Natural killer cell (primary cell): ENCODE measurements around the gene IGFBP5. TPM values are rescaled to one million over a fixed set of nuclear protein-coding genes. Genes with fewer than 3 reads are reported as not detected.

ENCODE experiments used
- ATAC-seq, 3 donors: fragments of 150-1000 bp in 2 of 3; fragments of 200-7000 bp in 1 of 3; cut with Tn5 transposase; 1 replicate in 1 of 3; 2 replicates in 2 of 3; pipeline ENCODE4 v1.10.0; 2021; ENCODE audit warnings: mild to moderate bottlenecking in 2 of 3, moderate library complexity in 2 of 3
- DNase-seq, 2 donors: peaks; one replicate each; pipeline versions ENCODE4 v3.0.0 to v3.0.0-alpha.2; 2013 to 2021; ENCODE audit warnings: mixed read lengths in 1 of 2
- H3K27ac ChIP-seq: one replicate; pipeline ENCODE4 v1.5.1; 2013; ENCODE audit warnings: mild to moderate bottlenecking, low read length
- H3K27me3 ChIP-seq: one replicate; pipeline ENCODE4 v1.6.1; 2013; ENCODE audit warnings: low read length; ENCODE audit not compliant: control insufficient read depth, insufficient read depth
- H3K36me3 ChIP-seq: one replicate; pipeline ENCODE4 v1.6.1; 2013; ENCODE audit warnings: low read length; ENCODE audit not compliant: control insufficient read depth, insufficient read depth
- H3K4me1 ChIP-seq: one replicate; pipeline ENCODE4 v1.6.1; 2013; ENCODE audit warnings: low read length; ENCODE audit not compliant: control insufficient read depth, insufficient read depth
- H3K4me3 ChIP-seq: one replicate; pipeline ENCODE4 v1.5.1; 2013; ENCODE audit warnings: low read length
- H3K9me3 ChIP-seq: one replicate; pipeline ENCODE4 v1.6.1; 2013; ENCODE audit warnings: low read length; ENCODE audit not compliant: control insufficient read depth, insufficient read depth
- H3K27ac Mint-ChIP-seq, 2 donors: one replicate each; pipeline ENCODE4 v1.8.0; 2022; ENCODE audit warnings: mild to moderate bottlenecking in 2 of 2, mixed read lengths in 2 of 2, moderate library complexity in 1 of 2
- H3K27me3 Mint-ChIP-seq, 2 donors: one replicate each; pipeline ENCODE4 v1.8.0; 2022; ENCODE audit warnings: low read depth in 2 of 2, mixed read lengths in 2 of 2
- H3K36me3 Mint-ChIP-seq: one replicate; pipeline ENCODE4 v1.8.0; 2022; ENCODE audit warnings: mixed read lengths
- H3K4me1 Mint-ChIP-seq, 2 donors: one replicate each; pipeline ENCODE4 v1.8.0; 2022; ENCODE audit warnings: mixed read lengths in 2 of 2
- H3K4me3 Mint-ChIP-seq: one replicate; pipeline ENCODE4 v1.8.0; 2022; ENCODE audit warnings: mild to moderate bottlenecking, moderate library complexity, mixed read lengths
- H3K9me3 Mint-ChIP-seq, 2 donors: one replicate each; pipeline ENCODE4 v1.8.0; 2022; ENCODE audit warnings: mixed read lengths in 2 of 2
- WGBS: methylation state at CpG from one replicate; pipeline ENCODE4 v1.1.7; 2013; ENCODE audit warnings: missing lambda C conversion rate; ENCODE audit not compliant: insufficient coverage; 5-methylcytosine and 5-hydroxymethylcytosine counted together
- intact Hi-C: fragments of 100-400 bp; cut with micrococcal nuclease; formaldehyde crosslinking; loops from one replicate; pipeline ENCODE4 v1.14.2; 2022
- total RNA-seq, 4 donors: library from RNA; stranded (reverse); fragments of 120-200 nt in 1 of 4; gene quantifications; one replicate each; pipeline versions ENCODE4 v1.2.3 to v1.2.4, GENCODE V29; 2013 to 2022
- TF ChIP-seq, protein P1 (sequence below): fragments of 200-600 bp; IDR thresholded peaks from one replicate; pipeline ENCODE4 v1.8.0; 2022; ENCODE audit warnings: antibody characterized with exemption

The IGFBP5 gene
- total RNA-seq, 3 donors from 2014 or later (not counting 1 experiment from before 2014, with no cell fraction given), result not detected

DNA sequence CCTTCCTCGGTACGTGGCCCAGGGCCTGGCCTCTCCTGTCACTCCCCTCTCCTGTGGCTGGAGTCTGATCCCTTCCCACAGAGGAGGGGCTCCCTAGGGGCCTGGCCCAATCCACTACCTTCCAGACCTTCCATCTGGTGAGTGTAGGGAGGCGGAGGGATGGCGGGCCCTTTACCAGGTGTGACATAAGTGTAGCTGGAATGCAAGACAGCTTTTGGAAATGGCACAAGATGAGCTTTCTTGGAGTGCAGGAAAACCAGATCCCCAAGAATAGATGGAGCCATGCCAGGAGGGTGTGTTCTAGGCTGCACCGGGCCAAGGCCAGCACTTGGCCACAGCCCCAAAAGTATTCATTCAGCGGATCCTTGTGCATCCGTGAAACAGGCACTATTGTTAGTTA lies 30.1 kb downstream of the IGFBP5 start:
- intact Hi-C loops, result no loop called here
- 90% methylated on average over 7 of the region's 7 CpGs for WGBS
- Histone ChIP-seq H3K27ac (no peak overlapping the region), H3K4me1 (no peaks in the 10 kb centered on the region), H3K4me3 (no peak overlapping the region), H3K27me3 (no peaks in the 10 kb centered on the region), H3K9me3 (no peaks in the 10 kb centered on the region), H3K36me3 (no peaks in the 10 kb centered on the region)
- Mint-ChIP-seq H3K27me3 (peaks cover 15 to 19% of the 10 kb centered on the region in 2 donors), H3K27ac (no peak overlapping the region), H3K4me3 (no peak overlapping the region), H3K36me3 (no peaks in the 10 kb centered on the region), H3K9me3 (no peaks in the 10 kb centered on the region), H3K4me1 (peaks cover 4 to 5% of the 10 kb centered on the region in 2 donors)
- TF ChIP-seq, protein P1, sequence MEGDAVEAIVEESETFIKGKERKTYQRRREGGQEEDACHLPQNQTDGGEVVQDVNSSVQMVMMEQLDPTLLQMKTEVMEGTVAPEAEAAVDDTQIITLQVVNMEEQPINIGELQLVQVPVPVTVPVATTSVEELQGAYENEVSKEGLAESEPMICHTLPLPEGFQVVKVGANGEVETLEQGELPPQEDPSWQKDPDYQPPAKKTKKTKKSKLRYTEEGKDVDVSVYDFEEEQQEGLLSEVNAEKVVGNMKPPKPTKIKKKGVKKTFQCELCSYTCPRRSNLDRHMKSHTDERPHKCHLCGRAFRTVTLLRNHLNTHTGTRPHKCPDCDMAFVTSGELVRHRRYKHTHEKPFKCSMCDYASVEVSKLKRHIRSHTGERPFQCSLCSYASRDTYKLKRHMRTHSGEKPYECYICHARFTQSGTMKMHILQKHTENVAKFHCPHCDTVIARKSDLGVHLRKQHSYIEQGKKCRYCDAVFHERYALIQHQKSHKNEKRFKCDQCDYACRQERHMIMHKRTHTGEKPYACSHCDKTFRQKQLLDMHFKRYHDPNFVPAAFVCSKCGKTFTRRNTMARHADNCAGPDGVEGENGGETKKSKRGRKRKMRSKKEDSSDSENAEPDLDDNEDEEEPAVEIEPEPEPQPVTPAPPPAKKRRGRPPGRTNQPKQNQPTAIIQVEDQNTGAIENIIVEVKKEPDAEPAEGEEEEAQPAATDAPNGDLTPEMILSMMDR, result no peak
- no peak for ATAC-seq
- no peak for DNase-seq

DNA sequence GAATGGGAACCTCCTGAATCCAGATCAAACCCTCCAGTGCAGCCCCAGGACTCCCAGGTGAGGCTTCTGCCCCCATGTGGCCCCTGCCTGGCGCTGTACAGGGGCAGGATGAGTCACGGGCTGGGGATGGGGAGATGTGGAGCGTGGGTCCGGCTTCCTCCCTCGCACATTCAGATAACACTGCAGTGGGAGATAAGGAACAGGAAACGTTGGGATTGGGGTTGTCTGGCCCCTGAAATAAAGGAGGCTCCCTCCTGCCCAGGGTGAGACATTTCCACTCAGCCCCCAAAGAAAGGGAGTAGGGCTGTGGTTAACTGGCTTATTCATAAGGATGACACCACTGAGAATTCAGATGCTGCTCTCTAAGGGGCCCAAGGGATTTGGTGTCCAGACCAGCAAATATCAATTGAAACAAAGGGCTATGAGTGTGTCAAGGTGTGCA lies 30.7 kb downstream of the IGFBP5 start:
- H3K9me3 ChIP-seq, result no peaks in the 10 kb centered on the region
- Mint-ChIP-seq H3K9me3 (no peaks in the 10 kb centered on the region), H3K36me3 (no peaks in the 10 kb centered on the region), H3K27me3 (peaks cover 14 to 15% of the 10 kb centered on the region in 2 donors), H3K4me3 (no peak overlapping the region), H3K4me1 (peaks cover 4 to 5% of the 10 kb centered on the region in 2 donors), H3K27ac (no peak overlapping the region)
- no peak for ATAC-seq
- TF ChIP-seq, protein P1, result no peak
- no peaks in the 10 kb centered on the region for H3K4me1 ChIP-seq
- intact Hi-C loops, result no loop called here
- no peaks in the 10 kb centered on the region for H3K36me3 ChIP-seq
- H3K4me3 ChIP-seq, result no peak overlapping the region
- no peaks in the 10 kb centered on the region for H3K27me3 ChIP-seq
- no peak overlapping the region for H3K27ac ChIP-seq
- 44% methylated on average over 6 of the region's 6 CpGs for WGBS
- no peak for DNase-seq

DNA sequence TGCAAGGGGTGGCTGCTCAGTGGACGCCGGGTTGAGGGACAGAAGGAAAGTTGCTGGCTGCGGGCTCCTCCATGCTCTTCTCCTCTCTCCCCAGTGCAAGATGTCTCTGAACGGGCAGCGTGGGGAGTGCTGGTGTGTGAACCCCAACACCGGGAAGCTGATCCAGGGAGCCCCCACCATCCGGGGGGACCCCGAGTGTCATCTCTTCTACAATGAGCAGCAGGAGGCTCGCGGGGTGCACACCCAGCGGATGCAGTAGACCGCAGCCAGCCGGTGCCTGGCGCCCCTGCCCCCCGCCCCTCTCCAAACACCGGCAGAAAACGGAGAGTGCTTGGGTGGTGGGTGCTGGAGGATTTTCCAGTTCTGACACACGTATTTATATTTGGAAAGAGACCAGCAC lies 31.5 kb downstream of the IGFBP5 start:
- Mint-ChIP-seq H3K36me3 (no peaks in the 10 kb centered on the region), H3K4me3 (no peak overlapping the region), H3K27me3 (peaks cover 8 to 11% of the 10 kb centered on the region in 2 donors), H3K4me1 (peaks cover 4 to 5% of the 10 kb centered on the region in 2 donors), H3K27ac (no peak overlapping the region), H3K9me3 (no peaks in the 10 kb centered on the region)
- no peak for ATAC-seq
- Histone ChIP-seq H3K27ac (no peak overlapping the region), H3K9me3 (no peaks in the 10 kb centered on the region), H3K27me3 (no peaks in the 10 kb centered on the region), H3K36me3 (no peaks in the 10 kb centered on the region), H3K4me3 (no peak overlapping the region), H3K4me1 (no peaks in the 10 kb centered on the region)
- TF ChIP-seq, protein P1, result no peak
- intact Hi-C loops, result no loop called here
- no peak for DNase-seq
- WGBS, result 93% methylated on average over 18 of the region's 18 CpGs

DNA sequence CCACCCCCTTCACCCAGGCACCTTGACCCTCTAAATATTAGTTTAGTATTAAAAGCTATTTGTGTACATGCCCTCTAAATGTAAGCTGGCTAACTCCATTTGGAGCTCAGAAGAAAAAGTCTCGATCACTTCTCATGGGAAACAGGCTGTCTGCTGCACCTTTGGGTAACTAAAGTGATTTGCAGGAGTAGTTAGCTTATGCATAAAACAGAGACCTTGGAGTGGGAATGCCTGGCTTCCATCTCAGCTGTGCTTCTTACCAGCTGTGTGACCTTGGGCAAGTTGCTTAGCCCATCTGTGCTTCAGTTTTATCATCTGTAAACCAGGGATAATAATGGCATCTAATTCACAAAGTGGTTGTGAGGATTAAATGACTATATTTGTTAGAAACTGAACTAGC lies 32.2 kb downstream of the IGFBP5 start:
- no peak overlapping the region for H3K4me3 Mint-ChIP-seq
- intact Hi-C loops, result no loop called here

More for the DNA sequence above, 32.2 kb downstream of the IGFBP5 start:
- no peak overlapping the region for H3K27ac Mint-ChIP-seq
- H3K9me3 Mint-ChIP-seq, result no peaks in the 10 kb centered on the region
- ATAC-seq (no peak), DNase-seq (no peak)
- H3K27me3 ChIP-seq, result no peaks in the 10 kb centered on the region
- peaks cover 4 to 5% of the 10 kb centered on the region in 2 donors for H3K4me1 Mint-ChIP-seq
- H3K4me1 ChIP-seq, result no peaks in the 10 kb centered on the region
- H3K9me3 ChIP-seq, result no peaks in the 10 kb centered on the region
- TF ChIP-seq, protein P1, result no peak
- H3K36me3 Mint-ChIP-seq, result no peaks in the 10 kb centered on the region
- H3K27me3 Mint-ChIP-seq, result peaks cover 7 to 8% of the 10 kb centered on the region in 2 donors
- no peak overlapping the region for H3K27ac ChIP-seq
- H3K4me3 ChIP-seq, result no peak overlapping the region
- H3K36me3 ChIP-seq, result no peaks in the 10 kb centered on the region
- 85% methylated on average over 1 of the region's 1 CpG for WGBS
